ENCODE results near the gene KCNJ8.
"Not testable (repeated sequence)": the region's sequence is repeated elsewhere in the genome, so short reads cannot be mapped to it uniquely, and the experiment has no call there.

The KCNJ8 gene

DNA sequence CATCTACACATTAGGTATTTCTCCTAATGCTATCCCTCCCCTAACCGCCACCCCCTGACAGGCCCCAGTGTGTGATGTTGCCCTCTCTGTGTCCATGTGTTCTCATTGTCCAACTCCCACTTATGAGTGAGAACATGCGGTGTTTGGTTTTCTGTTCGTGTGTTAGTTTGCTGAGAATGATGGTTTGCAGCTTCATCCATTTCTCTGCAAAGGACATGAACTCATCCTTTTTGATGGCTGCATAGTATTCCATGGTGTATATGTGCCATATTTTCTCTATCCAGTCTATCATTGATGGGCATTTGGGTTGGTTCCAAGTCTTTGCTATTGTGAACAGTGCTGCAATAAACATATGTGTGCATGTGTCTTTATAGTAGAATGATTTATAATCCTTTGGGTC is 8.2 kb upstream of the KCNJ8 start:
- DNase-seq = not testable (repeated sequence)

DNA sequence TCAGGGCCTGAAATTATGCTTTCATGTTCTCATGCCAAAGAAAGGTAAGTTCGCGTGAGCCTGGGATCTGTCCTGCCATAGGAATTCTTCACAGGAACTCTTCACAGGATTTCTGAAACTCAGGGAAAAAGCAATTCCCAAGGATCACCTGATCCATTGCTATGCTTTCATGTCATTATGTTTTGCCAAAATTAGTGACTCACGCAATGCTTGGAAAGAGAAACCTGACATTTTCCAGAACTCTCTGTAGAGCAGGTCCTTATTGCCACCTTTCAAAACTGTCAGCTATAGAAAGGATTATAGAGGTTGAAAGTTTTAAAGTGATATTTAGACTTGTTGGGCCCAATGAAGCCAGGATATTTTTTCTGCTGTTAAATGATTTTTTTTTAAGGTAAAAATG is 6.3 kb upstream of the KCNJ8 start:
- DNase-seq = no peak

DNA sequence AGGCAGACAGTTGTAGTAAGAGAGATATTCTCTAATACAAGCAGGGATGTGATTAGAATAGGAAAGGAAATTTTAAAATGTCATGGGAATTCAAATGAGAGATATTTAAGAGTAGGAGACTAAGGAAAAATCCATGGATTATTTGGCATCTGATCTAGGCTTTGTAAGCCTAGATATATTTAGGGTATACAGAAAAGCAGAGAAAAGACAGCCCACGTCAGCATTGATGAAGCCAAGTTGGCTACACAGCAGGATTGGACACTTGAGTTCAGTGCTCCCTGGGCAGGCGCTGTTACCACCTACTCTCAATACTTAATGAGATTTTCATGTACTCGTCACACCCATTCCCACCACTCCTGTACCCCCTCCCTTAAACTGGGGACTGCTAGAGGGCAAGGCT is 1.7 kb upstream of the KCNJ8 start:
- no peak for DNase-seq

DNA sequence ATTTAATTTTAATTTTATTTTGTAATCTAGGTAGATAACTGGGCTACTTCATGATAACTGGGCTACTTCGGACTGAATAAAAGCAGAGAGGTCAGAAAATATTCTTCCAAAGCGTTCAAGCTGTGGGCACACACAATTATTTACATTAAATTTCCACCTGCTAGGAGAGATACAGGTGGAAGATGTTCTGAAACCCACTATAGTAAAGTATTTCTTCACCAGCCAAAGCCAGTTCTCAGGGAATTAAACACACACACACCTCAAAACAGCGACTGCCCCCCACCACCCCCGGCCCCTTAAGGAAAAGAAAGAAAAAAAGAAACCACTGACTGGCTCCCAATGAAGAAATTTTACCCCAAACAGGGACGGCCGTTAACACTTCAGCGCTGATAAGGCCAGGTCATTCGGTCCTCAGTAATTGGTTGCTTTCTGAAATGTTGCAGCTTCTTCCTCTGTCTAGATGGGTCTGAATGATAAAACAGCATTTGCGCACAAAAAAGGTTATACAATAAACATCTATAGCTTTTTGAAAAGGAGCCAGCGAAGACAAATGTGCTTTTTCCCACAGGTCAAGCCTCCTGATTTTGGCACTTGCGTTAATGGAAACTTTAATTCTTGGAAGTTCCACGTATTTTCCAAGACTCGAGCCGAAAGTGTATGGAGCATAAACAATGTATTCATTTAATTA is 771 bp upstream of the KCNJ8 start:
- no peak for DNase-seq

DNA sequence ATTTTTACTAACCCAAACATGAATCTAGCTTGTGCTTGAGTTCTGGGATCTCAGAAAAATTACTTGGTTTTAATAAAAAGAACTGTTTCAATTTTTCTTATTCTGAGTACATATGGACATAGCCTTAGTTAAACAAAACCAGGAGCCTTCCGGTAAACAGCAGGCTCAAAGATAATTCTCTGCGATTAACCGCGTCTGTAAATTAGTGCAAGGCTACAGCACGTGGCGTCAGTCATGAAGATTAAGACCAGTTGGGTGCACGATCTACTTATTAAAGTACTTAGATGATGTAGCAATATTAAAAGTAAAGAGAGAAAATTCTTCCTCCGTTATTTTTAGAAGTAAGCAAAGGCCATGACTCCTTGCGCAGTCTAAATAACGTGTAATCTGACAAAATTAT is 700 bp downstream of the KCNJ8 start:
- no peak for DNase-seq

DNA sequence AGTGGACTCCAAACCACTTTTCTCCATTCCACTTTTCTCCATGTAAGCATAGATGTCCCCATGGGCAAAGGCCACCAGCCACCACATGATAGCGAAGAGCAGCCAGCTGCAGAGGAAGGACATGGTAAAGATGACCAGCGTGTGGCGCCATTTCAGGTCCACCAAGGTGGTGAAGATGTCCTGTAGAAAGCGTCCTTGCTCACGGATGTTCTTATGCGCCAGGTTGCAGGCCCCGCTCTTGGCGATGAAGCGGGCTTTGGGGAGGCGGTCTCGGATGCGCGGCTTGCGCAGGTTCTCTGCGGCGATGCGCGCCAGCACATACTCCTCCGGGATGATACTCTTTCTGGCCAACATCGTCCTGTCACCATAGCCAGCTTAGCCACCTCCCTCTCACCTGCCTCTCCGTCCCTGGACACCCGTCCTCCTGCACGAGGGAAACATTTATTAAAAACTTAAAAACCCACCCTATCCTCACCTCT is 1.2 kb downstream of the KCNJ8 start:
- peak; percentile 9 to 21 for DNase-seq

DNA sequence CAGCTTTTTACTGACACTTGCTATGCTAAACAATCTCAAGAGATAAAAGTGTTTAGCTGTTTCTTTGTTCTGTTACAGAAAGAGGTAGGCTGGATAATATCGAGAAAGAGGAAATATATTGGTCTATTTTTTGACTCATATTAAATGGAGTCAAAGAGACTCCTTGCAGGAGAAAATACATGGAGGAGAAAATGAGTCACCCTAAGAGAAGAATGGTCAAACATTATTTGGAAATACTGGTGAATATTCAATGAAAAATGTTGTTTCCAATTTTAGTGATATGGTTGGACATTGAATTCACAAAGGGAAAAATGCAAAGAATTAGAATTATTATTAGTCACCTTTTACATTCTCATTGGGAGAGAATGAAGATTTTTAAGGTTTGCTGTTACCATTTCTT is 3.2 kb downstream of the KCNJ8 start:
- DNase-seq = no peak

DNA sequence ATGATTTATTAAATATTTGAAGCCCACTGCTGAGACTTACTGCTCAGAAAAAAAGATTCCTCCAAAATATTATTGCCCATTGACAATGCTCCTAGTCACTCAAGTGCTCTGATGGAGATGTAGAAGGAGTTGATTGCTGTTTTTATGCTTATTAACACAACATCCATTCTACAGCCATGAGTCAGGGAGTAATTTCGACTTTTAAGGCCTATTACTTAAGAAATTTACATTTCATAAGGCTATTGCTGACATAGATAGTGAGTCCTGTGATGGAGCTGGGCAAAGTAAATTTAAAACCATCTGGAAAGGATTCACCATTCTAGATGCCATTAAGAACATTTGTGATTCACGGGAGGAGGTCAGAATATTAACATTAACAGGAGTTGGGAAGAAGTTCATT is 5.2 kb downstream of the KCNJ8 start:
- no peak for DNase-seq

DNA sequence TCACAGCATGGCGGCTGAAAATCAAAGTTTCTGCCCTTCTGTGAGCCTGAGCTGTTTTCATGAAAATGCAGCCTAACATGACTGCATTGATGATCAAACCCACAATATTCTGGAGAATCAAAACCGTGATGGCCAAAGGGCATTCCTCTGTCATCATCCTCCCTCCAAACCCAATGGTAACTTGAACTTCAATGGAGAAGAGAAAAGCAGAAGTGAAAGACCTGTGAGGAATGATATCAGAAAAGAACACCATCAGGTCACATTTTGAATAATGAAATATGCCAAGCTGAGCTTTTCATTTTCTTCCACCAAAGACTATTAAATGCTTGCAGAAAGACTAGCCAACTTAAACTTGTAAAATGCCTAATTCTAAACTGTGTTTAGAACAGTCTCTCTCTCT is 8.1 kb downstream of the KCNJ8 start:
- no peak for DNase-seq

DNA sequence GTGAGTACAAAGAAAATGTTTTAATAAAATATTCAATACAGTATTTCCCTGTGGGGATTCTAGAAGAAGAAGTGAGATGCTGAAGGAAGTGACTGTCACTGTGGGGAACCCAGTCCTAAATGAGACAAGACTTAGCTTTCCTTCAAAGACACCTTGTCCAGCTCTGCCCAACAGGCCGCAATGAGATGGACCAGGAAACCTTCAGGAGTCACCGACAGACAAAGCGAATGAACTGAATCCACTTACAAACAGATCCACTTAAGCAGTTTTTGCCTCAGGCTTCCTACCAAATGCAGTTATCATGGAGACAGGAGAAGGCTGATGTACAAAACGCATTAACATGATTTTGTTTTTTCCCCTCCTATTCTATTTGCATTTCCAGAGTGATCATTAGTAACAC is 9.6 kb downstream of the KCNJ8 start:
- DNase-seq = no peak

DNA sequence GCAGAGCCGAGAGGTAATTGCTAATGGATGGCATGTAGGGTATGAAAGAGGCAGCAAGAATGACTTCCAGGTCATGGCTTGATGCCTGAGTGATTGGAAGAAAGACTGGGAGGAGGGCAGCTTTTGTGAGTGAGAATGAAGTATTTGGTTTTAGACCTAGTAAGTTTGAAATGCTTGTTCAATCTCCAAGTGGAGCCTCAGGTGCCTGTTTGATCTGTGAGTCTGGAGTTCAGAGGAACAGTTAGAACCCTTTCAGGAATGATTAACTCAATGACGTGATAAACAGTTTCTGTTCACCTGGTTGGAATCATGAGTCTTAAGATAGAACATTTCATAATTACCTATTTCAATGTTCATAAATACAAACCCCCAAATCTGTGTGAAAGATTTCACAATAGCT is 10.4 kb downstream of the KCNJ8 start:
- no peak for DNase-seq

DNA sequence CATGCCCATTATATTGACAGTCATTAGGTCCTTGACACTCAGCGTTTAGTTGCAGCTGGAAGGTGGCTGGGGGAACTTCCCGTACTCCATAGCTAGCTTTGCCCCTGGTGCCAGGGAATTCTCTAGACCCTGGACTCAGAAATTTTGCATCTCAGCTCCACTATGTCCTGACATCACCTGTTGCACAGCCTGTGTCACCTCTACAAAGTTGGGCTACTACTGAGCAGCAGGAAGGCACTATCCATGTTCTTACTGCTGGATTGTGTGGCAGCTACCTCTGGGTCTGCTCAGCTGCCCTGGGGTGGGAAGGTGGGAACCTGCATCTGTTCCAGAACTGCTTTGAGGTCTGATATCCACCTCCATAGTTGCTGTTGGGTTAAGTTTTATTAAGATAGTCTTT is 11.0 kb downstream of the KCNJ8 start:
- DNase-seq = no peak

DNA sequence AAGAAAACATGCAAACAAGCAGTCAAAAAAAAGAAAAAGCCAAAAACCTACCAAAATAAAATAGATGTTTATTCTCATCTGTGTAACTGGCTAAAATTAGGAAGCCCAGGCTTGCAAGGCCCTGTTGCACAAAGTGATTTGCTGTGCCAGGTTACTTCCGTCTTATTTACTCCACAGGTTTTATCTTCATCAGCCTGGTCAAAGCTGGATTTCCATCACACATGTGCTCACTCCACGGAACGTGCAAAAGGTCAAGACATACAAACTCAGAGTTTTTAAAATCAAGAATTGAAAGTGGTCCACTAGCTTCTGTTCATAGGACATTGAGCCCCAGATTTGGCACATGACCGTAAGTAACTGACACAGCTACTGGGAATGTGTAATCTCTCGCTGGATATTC is 14.8 kb downstream of the KCNJ8 start:
- DNase-seq = no peak

DNA sequence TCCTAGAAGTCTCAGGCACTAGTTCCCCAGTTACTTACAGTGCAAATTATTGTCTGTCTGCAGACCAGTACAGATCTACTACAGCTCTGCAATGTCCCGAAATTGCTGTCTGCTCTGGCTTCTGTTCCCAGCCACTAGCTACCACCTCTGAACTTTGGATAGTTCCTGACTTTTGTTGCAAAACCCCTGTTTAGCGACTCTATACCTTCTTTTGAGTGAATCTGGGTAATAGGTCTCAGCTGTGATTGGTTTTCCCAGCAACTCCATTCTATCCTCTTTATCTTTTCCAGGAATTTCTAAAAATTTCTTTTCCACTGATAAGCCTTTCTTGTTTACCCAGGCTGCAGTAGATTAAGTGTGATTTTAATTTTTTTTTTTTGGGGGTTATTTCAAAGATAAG is 16.8 kb downstream of the KCNJ8 start:
- no peak for DNase-seq

DNA sequence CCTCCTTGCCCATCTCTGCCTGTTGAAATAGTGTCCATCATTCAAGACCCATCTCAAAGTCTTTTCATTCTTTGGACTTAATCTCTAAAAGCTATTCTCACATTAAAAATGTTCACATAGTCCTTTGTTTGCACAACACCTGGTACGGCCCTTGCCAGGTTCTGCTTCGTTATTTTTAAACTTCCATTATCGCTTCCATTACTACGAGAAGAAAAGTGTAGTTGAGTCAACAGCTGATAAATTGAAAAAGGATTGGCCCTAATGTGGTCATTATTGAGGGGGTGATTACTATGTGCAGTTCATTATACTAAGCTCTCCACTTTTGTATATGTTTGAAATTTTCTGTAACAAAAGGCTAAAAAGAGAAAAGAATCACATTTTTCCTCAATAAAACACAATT is 17.8 kb downstream of the KCNJ8 start:
- no peak for DNase-seq

DNA sequence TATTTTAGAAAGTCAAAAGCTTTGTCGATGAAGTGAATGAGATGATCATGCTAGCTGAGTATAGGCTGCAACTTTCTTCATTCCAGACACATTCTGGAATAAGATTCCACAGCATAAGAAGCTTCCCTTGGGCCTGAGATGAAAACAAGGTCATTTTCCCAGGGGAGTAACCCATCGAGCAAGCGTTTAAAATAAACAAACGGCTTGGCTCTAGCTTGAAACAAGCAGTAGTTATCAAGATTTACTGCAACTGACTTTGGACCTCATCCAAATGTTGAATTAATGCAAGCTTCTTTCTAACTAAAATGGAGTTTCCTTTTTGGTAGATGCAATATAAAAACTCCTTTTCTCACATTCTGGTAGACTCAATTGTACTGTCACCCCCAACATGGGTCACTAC is 23.0 kb downstream of the KCNJ8 start:
- DNase-seq = no peak

DNA sequence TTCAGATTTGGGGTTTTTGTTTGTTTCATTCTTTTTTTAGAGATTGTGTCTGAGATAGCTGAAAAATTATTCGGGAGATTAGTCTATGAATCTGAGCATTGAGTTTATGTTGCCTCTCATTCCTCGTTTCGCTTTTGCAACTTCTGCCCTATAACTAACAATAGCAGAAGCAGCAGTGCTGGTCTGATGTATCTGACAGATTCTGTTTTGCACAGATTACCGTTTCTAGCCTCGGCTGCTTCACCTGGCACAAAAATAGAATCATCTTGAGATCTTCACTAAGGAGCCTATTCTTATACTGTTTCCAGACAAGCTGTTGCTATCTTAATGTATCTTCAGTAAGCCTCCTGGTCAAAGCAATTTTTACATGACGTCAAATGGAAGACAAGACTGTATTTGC is 29.2 kb downstream of the KCNJ8 start:
- no peak for DNase-seq

DNA sequence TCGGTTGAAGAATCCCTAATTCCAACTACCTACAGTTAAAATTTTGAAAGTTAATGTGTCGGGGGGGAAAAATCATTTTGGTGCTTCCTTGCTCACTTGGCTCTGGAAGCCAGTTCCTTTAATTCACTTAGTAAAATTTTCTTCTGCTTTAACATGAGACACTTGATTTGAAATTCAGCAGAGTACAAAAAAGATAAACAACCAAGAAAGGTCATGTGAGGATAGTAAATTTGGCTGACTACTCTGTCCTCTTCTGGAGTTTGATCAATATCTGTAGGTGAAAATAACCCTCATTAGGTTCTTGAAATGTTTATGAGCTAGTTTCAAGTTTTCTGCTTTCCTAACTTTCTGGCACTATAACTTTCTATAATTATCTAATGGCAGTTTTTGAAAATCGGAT is 43.4 kb downstream of the KCNJ8 start:
- no peak for DNase-seq

DNA sequence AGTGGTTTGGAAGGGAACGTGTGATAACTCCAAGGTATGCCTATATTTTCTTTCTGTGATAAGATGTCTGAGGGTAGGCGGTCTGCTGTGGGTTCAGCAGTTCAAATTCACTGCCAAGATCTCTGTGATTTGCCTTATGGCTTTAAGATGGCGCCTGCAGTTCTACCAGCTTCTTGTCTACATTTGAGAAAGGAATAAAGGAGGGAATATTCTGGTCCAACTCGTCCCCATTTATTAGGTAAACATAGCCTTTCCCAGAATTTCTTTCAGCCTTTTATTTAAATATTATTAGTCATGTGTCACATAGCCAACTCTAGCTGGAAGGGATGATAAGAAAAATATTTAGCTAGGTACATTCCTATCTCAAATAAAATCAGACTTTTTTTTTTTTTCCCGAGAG is 48.8 kb downstream of the KCNJ8 start:
- no peak for DNase-seq

DNA sequence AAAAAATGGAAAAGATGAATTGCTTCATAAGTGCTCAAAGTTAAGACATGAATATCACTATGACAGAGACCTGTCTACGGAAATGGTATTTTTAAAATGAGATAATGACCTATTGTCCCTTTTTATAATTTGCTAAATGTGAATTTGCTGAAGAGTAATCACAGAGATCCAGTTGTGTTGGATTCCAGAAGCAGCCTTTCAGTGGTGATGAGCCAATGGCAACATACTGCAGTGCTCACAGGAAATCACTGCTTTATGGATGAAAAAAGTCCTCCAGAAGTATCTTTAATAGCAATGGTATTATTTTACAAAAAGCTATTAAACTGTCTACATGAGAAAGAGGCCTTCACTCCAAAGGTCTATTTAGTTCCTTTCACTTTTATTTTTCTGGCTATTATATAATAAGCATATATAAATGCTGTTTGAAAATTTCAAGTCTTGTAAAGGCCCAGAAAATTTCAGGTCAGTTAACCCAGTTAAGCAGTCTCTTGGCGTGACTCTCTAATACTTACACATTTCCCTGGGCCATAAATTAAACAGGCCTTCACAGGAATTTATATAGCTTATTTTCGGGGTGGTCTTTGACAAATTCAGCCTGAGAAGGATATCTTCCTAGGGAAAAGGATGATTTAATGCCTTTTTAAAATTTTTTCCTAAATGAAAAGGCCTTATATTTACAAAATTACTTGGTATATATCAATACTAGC is 55.4 kb downstream of the KCNJ8 start:
- no peak for DNase-seq

DNA sequence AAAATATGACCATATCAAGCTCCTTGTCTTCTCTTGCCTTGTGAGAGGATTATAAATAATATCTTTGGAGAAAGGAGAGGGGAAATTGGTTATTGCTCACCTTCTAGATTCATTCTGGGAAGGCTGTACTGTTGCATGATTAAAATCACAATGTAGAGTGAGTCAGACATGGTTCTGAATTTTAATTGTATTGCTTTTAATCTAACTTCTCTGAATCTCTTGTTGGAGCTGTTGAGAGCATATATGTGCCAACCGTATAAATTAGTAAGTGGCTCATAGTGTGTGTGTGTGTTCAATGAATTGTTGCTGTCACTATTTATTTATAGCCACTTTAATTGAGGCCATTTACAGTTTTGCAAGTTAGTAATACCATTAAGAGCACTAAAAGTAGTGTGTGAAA is 56.1 kb downstream of the KCNJ8 start:
- no peak for DNase-seq

DNA sequence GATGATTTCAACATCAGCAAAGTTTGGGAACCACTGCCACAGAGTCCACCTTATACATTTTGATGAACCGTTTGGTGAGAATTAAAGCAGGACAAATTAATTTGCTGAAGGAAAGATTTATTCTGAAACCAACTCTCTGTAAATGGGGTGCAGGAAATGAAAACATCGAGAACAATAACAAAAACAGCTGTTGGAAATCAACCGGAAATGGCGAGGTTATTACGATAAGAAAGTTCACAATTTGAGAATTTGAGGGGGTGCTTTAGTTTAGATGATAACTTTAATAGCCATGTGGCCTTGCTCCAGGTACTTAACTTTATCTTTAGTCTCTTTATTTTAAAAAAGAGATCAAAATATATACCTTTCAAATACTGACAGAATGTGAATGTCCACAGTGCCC is 56.7 kb downstream of the KCNJ8 start:
- no peak for DNase-seq

DNA sequence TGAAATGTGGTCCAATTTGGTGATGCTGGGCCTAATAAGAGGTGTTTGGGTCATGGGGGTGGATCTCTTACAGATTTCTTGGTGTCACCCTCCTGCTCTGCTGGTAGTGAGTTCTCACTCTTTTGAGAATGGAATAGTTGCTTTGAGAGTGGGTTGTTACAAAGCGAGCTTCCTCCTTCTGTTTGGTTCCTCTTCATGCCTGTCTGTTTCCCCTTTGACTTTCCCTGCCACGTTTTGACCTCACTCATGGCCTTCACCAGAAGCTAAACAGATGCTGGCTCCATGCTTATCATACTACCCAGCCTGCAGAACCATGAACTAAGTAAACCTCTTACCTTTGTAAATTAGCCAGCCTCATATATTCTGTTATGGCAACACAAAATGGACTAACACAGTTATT is 59.1 kb downstream of the KCNJ8 start:
- no peak for DNase-seq
